SU-DHL-6 (cell line): Measurements from ENCODE around the gene GPD2.

Experiments used
- H2AFZ ChIP-seq: fragments of 200-600 bp; sonication (generic); 2 replicates; pipeline ENCODE4 v1.6.1; 2014; ENCODE audit warnings: low read depth, mild to moderate bottlenecking, moderate library complexity, mixed read lengths, antibody characterized with exemption, low read length; ENCODE audit not compliant: severe bottlenecking
- H3F3A ChIP-seq: fragments of 200-600 bp; shearing (Covaris generic); 2 replicates; pipeline ENCODE4 v1.6.0; 2016; ENCODE audit warnings: antibody characterized with exemption, mild to moderate bottlenecking; ENCODE audit not compliant: insufficient read depth
- H3K27ac ChIP-seq: fragments of 200-600 bp; sonication (generic); 2 replicates; pipeline ENCODE4 v1.5.1; 2016; ENCODE audit warnings: low read depth, mild to moderate bottlenecking, low read length, moderate library complexity, mixed read lengths
- H3K27me3 ChIP-seq: fragments of 200-600 bp; sonication (generic), shearing (Covaris generic); 2 replicates; pipeline ENCODE4 v1.6.0; 2014; ENCODE audit warnings: mild to moderate bottlenecking, low read length
- H3K36me3 ChIP-seq: fragments of 200-600 bp; sonication (generic); 2 replicates; pipeline ENCODE4 v1.6.1; 2014; ENCODE audit warnings: mild to moderate bottlenecking, low read length, mixed read lengths
- H3K4me2 ChIP-seq: fragments of 300-600, 200-600 bp; shearing (Covaris generic), sonication (generic); 2 replicates; pipeline ENCODE4 v1.6.0; 2014; ENCODE audit warnings: low read length, low read depth, mild to moderate bottlenecking; ENCODE audit not compliant: poor library complexity, severe bottlenecking
- H3K4me3 ChIP-seq: fragments of 200-600 bp; sonication (generic); 2 replicates; pipeline ENCODE4 v1.5.1; 2014; ENCODE audit warnings: antibody characterized with exemption, low read length, mild to moderate bottlenecking, mixed read lengths; ENCODE audit not compliant: insufficient read depth, poor library complexity, severe bottlenecking
- H3K79me2 ChIP-seq: fragments of 200-600 bp; sonication (generic); 2 replicates; pipeline ENCODE4 v1.6.1; 2014; ENCODE audit warnings: mild to moderate bottlenecking, low read length, moderate library complexity; ENCODE audit not compliant: insufficient read depth
- H3K9ac ChIP-seq: fragments of 200-600 bp; sonication (generic); 2 replicates; pipeline ENCODE4 v1.7.0; 2014; ENCODE audit warnings: mild to moderate bottlenecking, low read length
- H3K9me2 ChIP-seq: fragments of 200-600 bp; sonication (generic); replicated peaks from 2 replicates; pipeline ENCODE4 v1.6.1; 2014; ENCODE audit warnings: low read length; ENCODE audit not compliant: insufficient read depth
- H3K9me3 ChIP-seq: fragments of 200-600 bp; sonication (generic); 2 replicates; pipeline ENCODE4 v1.6.1; 2014; ENCODE audit warnings: low read length, mixed read lengths; ENCODE audit not compliant: insufficient read depth
- H4K20me1 ChIP-seq: fragments of 200-600 bp; sonication (generic); 2 replicates; pipeline ENCODE4 v1.6.1; 2014; ENCODE audit warnings: low read depth, mild to moderate bottlenecking, antibody characterized with exemption, low read length, moderate library complexity, mixed read lengths
- EZH2phosphoT487 ChIP-seq: fragments of 200-600 bp; sonication (generic), shearing (Covaris generic); conservative IDR thresholded peaks from 2 replicates; pipeline ENCODE4 v1.6.1; 2018; ENCODE audit warnings: mild to moderate bottlenecking, antibody characterized with exemption, low read length, moderate library complexity, mixed read lengths
- TF ChIP-seq, protein P1 (sequence below): fragments of 200-600 bp; sonication (generic); IDR thresholded peaks from one replicate; pipeline ENCODE4 v1.5.1; 2017; ENCODE audit warnings: antibody characterized with exemption, mild to moderate bottlenecking, low read length, moderate library complexity; ENCODE audit not compliant: insufficient read depth, poor library complexity, severe bottlenecking

Gene GPD2

DNA sequence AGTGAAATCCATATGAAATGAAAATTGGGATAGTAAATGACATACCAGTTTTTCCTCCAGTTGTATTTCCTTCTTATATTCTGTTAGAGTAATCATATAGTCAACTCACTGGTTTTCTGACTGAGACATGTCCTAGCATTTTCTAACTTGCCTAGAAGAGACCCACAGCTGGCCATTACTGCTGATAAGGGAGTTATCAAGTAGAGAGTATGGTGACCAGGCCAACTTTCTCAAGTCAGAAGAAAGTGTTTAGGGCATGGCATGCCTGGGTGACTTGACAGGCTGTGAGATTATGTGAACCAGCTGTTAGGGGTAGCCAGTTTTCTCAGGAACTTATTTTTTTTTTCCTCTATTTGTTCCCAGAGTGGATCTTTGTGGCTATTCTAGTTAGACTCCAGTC lies 81.2 kb downstream of the GPD2 start:
- TF ChIP-seq EZH2phosphoT487 = no peak
- TF ChIP-seq, protein P1, sequence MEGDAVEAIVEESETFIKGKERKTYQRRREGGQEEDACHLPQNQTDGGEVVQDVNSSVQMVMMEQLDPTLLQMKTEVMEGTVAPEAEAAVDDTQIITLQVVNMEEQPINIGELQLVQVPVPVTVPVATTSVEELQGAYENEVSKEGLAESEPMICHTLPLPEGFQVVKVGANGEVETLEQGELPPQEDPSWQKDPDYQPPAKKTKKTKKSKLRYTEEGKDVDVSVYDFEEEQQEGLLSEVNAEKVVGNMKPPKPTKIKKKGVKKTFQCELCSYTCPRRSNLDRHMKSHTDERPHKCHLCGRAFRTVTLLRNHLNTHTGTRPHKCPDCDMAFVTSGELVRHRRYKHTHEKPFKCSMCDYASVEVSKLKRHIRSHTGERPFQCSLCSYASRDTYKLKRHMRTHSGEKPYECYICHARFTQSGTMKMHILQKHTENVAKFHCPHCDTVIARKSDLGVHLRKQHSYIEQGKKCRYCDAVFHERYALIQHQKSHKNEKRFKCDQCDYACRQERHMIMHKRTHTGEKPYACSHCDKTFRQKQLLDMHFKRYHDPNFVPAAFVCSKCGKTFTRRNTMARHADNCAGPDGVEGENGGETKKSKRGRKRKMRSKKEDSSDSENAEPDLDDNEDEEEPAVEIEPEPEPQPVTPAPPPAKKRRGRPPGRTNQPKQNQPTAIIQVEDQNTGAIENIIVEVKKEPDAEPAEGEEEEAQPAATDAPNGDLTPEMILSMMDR = no peak
- no peaks in the 10 kb centered on the region for H3F3A ChIP-seq
- H3K79me2 ChIP-seq = no peaks in the 10 kb centered on the region

GRCh38 chr2:156518138-156518537 lies 82.0 kb downstream of the GPD2 start:
- no peaks in the 10 kb centered on the region for H3K36me3 ChIP-seq
- H3K9me3 ChIP-seq = no peaks in the 10 kb centered on the region
- no peaks in the 10 kb centered on the region for H3K27me3 ChIP-seq
- H2AFZ ChIP-seq = no peak overlapping the region
- H3F3A ChIP-seq = no peaks in the 10 kb centered on the region
- H3K27ac ChIP-seq = no peak overlapping the region
- H3K4me2 ChIP-seq = no peak overlapping the region
- no peak overlapping the region for H3K9ac ChIP-seq
- no peaks in the 10 kb centered on the region for H4K20me1 ChIP-seq
- TF ChIP-seq, protein P1 = no peak
- no peak for TF ChIP-seq EZH2phosphoT487
- no peaks in the 10 kb centered on the region for H3K9me2 ChIP-seq
- no peak overlapping the region for H3K4me3 ChIP-seq
- H3K79me2 ChIP-seq = no peaks in the 10 kb centered on the region

More for the DNA sequence above, 81.2 kb downstream of the GPD2 start:
- H3K27ac ChIP-seq = no peak overlapping the region
- H3K9ac ChIP-seq = no peak overlapping the region
- H3K9me3 ChIP-seq = no peaks in the 10 kb centered on the region
- no peak overlapping the region for H3K4me3 ChIP-seq
- no peak overlapping the region for H2AFZ ChIP-seq
- H3K9me2 ChIP-seq = no peaks in the 10 kb centered on the region
- no peaks in the 10 kb centered on the region for H3K27me3 ChIP-seq
- H3K36me3 ChIP-seq = no peaks in the 10 kb centered on the region
- no peak overlapping the region for H3K4me2 ChIP-seq
- no peaks in the 10 kb centered on the region for H4K20me1 ChIP-seq

GRCh38 chr2:156522864-156523440 lies 86.8 kb downstream of the GPD2 start:
- Histone ChIP-seq H3K27me3 (no peaks in the 10 kb centered on the region), H4K20me1 (no peaks in the 10 kb centered on the region), H3K9me2 (no peaks in the 10 kb centered on the region), H3K4me3 (no peak overlapping the region), H3K9me3 (no peaks in the 10 kb centered on the region), H3K4me2 (no peak overlapping the region), H3F3A (no peaks in the 10 kb centered on the region), H3K27ac (no peak overlapping the region), H3K36me3 (no peaks in the 10 kb centered on the region), H2AFZ (no peak overlapping the region), H3K9ac (no peak overlapping the region), H3K79me2 (no peaks in the 10 kb centered on the region)
- TF ChIP-seq, protein P1 = no peak
- no peak for TF ChIP-seq EZH2phosphoT487
